ENCODE results near the gene MAP3K13.

MAP3K13 gene

GRCh38 chr3:185422677-185423076 lies 59.7 kb downstream of the MAP3K13 start:
- Histone ChIP-seq H3K9me2 (replicated peaks; ENCODE audit: control insufficient read depth, low read length) (no peaks in the 10 kb centered on the region), H3K36me3 (ENCODE audit: control insufficient read depth, low read length) (no peaks in the 10 kb centered on the region), H3K4me1 (ENCODE audit: control insufficient read depth, low read length) (no peaks in the 10 kb centered on the region), H4K20me1 (ENCODE audit: control insufficient read depth, insufficient read depth, low read depth, low read length) (no peaks in the 10 kb centered on the region), H3F3A (ENCODE audit: control insufficient read depth, insufficient read depth) (no peaks in the 10 kb centered on the region), H3K27ac (ENCODE audit: low read depth, low read length) (no peak overlapping the region), H3K79me2 (ENCODE audit: control insufficient read depth, low read length) (no peaks in the 10 kb centered on the region), H3K9me3 (ENCODE audit: control insufficient read depth, insufficient read depth, low read length) (no peaks in the 10 kb centered on the region), H3K4me3 (ENCODE audit: low read length) (no peak overlapping the region), H3K27me3 (ENCODE audit: control insufficient read depth, low read length) (peaks cover 2% of the 10 kb centered on the region; the same call in 1 of the 2 replicates), H3K4me2 (ENCODE audit: low read length) (no peak overlapping the region)
- TF ChIP-seq EZH2phosphoT487 (IDR thresholded peaks at IDR 0.05; ENCODE audit: borderline replicate concordance, low read length) (no peak), CTCF (IDR thresholded peaks at IDR 0.05; ENCODE audit: low read depth, low read length, poor library complexity, severe bottlenecking) (no peak)

GRCh38 chr3:185423178-185423577 lies 60.2 kb downstream of the MAP3K13 start:
- Histone ChIP-seq H3K9me3 (ENCODE audit: control insufficient read depth, insufficient read depth, low read length) (no peaks in the 10 kb centered on the region), H3K4me1 (ENCODE audit: control insufficient read depth, low read length) (no peaks in the 10 kb centered on the region), H3K4me2 (ENCODE audit: low read length) (no peak overlapping the region), H3F3A (ENCODE audit: control insufficient read depth, insufficient read depth) (no peaks in the 10 kb centered on the region), H4K20me1 (ENCODE audit: control insufficient read depth, insufficient read depth, low read depth, low read length) (no peaks in the 10 kb centered on the region), H3K36me3 (ENCODE audit: control insufficient read depth, low read length) (no peaks in the 10 kb centered on the region), H3K27me3 (ENCODE audit: control insufficient read depth, low read length) (peaks cover 2% of the 10 kb centered on the region; the same call in 1 of the 2 replicates), H3K79me2 (ENCODE audit: control insufficient read depth, low read length) (no peaks in the 10 kb centered on the region), H3K4me3 (ENCODE audit: low read length) (no peak overlapping the region), H3K27ac (ENCODE audit: low read depth, low read length) (no peak overlapping the region), H3K9me2 (replicated peaks; ENCODE audit: control insufficient read depth, low read length) (no peaks in the 10 kb centered on the region)
- TF ChIP-seq CTCF (IDR thresholded peaks at IDR 0.05; ENCODE audit: low read depth, low read length, poor library complexity, severe bottlenecking) (no peak), EZH2phosphoT487 (IDR thresholded peaks at IDR 0.05; ENCODE audit: borderline replicate concordance, low read length) (no peak)

GRCh38 chr3:185424435-185424834 lies 61.5 kb downstream of the MAP3K13 start:
- Histone ChIP-seq H3K27me3 (ENCODE audit: control insufficient read depth, low read length) (peaks cover 2% of the 10 kb centered on the region; the same call in 1 of the 2 replicates), H3K4me3 (ENCODE audit: low read length) (no peak overlapping the region), H4K20me1 (ENCODE audit: control insufficient read depth, insufficient read depth, low read depth, low read length) (no peaks in the 10 kb centered on the region), H3K4me2 (ENCODE audit: low read length) (no peak overlapping the region), H3K79me2 (ENCODE audit: control insufficient read depth, low read length) (no peaks in the 10 kb centered on the region), H3K4me1 (ENCODE audit: control insufficient read depth, low read length) (no peaks in the 10 kb centered on the region), H3K36me3 (ENCODE audit: control insufficient read depth, low read length) (no peaks in the 10 kb centered on the region), H3F3A (ENCODE audit: control insufficient read depth, insufficient read depth) (no peaks in the 10 kb centered on the region), H3K27ac (ENCODE audit: low read depth, low read length) (no peak overlapping the region), H3K9me2 (replicated peaks; ENCODE audit: control insufficient read depth, low read length) (no peaks in the 10 kb centered on the region), H3K9me3 (ENCODE audit: control insufficient read depth, insufficient read depth, low read length) (no peaks in the 10 kb centered on the region)
- TF ChIP-seq CTCF (IDR thresholded peaks at IDR 0.05; ENCODE audit: low read depth, low read length, poor library complexity, severe bottlenecking) (no peak), EZH2phosphoT487 (IDR thresholded peaks at IDR 0.05; ENCODE audit: borderline replicate concordance, low read length) (no peak)

Data from DOHH2 (cell line).